ENCODE results near the gene TMEM131L. TPM values are rescaled to one million over a fixed set of nuclear protein-coding genes. Genes with fewer than 3 reads are reported as not detected.
A peak's percentile ranks its signal among the peaks of the same experiment; 100 is the strongest.

The TMEM131L gene
- polyA plus RNA-seq, 3 donors, result 11.2 to 58.3 (median 26.0) TPM

GRCh38 chr4:153679486-153679885 lies 213.3 kb downstream of the TMEM131L start:
- peak overlapping the region; percentile 36 for H2AFZ ChIP-seq (ENCODE audit: insufficient read depth, low read depth, low read length, poor library complexity, severe bottlenecking)
- Mint-ChIP-seq H3K36me3 (peaks cover 3 to 7% of the 10 kb centered on the region in 2 donors), H3K27ac (peak overlapping the region; percentile 65 to 89 (median 82)), H3K9me3 (peaks cover 11 to 18% (median 14%) of the 10 kb centered on the region in 7 donors), H3K4me3 (no peak overlapping the region), H3K4me1 (peaks cover 48% of the 10 kb centered on the region), H3K27me3 (ENCODE audit: low read depth in 3 of 3) (peaks cover 0 to 2% (median 0%) of the 10 kb centered on the region in 3 donors)
- H3K9ac ChIP-seq (ENCODE audit: insufficient read depth, low read length, poor library complexity, severe bottlenecking), result no peak overlapping the region
- no peaks in the 10 kb centered on the region for H3K27me3 ChIP-seq (ENCODE audit: control insufficient read depth in 2 of 2, insufficient read depth in 2 of 2, low read length in 2 of 2)
- no peak overlapping the region for H3K4me2 ChIP-seq (replicated peaks; ENCODE audit: extremely low read depth, low read length, poor library complexity, severe bottlenecking)
- TF ChIP-seq CTCF (IDR thresholded peaks at IDR 0.05), result no peak
- peak overlapping the region in 1 of 3 experiments; percentile 11 for H3K4me3 ChIP-seq (replicated peaks in 1 of 3; ENCODE audit: low read depth in 2 of 3, low read length in 3 of 3)
- peaks cover 7 to 8% of the 10 kb centered on the region in 2 donors for H3K9me3 ChIP-seq (replicated peaks in 1 of 2; ENCODE audit: control insufficient read depth in 1 of 2, insufficient read depth in 1 of 2, low read length in 2 of 2)
- peak overlapping the region; percentile 7 to 72 for H3K27ac ChIP-seq (ENCODE audit: low read depth in 1 of 2, low read length in 2 of 2)
- DNase-seq, result peak; percentile 65 to 87 (median 74)
- intact Hi-C loops (cut with micrococcal nuclease), result no loop called here
- peaks cover 42 to 55% of the 10 kb centered on the region in 2 donors for H3K4me1 ChIP-seq (ENCODE audit: control insufficient read depth in 1 of 2, insufficient read depth in 2 of 2, low read length in 2 of 2)
- 72% methylated on average over 4 of the region's 6 CpGs for WGBS (ENCODE audit: insufficient coverage)
- peaks cover 0 to 6% of the 10 kb centered on the region in 2 donors for H3K36me3 ChIP-seq (replicated peaks in 1 of 2; ENCODE audit: control insufficient read depth in 1 of 2, insufficient read depth in 2 of 2, low read length in 2 of 2)
- H3K79me2 ChIP-seq (ENCODE audit: insufficient read depth, low read length), result peaks cover 13% of the 10 kb centered on the region
- H4K20me1 ChIP-seq (ENCODE audit: insufficient read depth, low read length), result no peaks in the 10 kb centered on the region

GRCh38 chr4:153683763-153684181 lies 217.6 kb downstream of the TMEM131L start:
- peak overlapping the region; percentile 66 for H2AFZ ChIP-seq (ENCODE audit: insufficient read depth, low read depth, low read length, poor library complexity, severe bottlenecking)
- Mint-ChIP-seq H3K27ac (peak overlapping the region in 6 of 7 donors; percentile 80 to 94 (median 87)), H3K27me3 (ENCODE audit: low read depth in 3 of 3) (peaks cover 0 to 4% (median 0%) of the 10 kb centered on the region in 3 donors), H3K4me1 (peaks cover 48% of the 10 kb centered on the region), H3K4me3 (peak overlapping the region; percentile 94 to 99), H3K36me3 (peaks cover 36 to 37% of the 10 kb centered on the region in 2 donors), H3K9me3 (peaks cover 10 to 18% (median 12%) of the 10 kb centered on the region in 7 donors)
- H3K9ac ChIP-seq (ENCODE audit: insufficient read depth, low read length, poor library complexity, severe bottlenecking), result peak overlapping the region; percentile 98
- peaks cover 11 to 13% of the 10 kb centered on the region in 2 donors for H3K9me3 ChIP-seq (replicated peaks in 1 of 2; ENCODE audit: control insufficient read depth in 1 of 2, insufficient read depth in 1 of 2, low read length in 2 of 2)
- H3K4me1 ChIP-seq (ENCODE audit: control insufficient read depth in 1 of 2, insufficient read depth in 2 of 2, low read length in 2 of 2), result peaks cover 32 to 67% of the 10 kb centered on the region in 2 donors
- WGBS (ENCODE audit: insufficient coverage), result 8% methylated on average over 26 of the region's 27 CpGs
- peaks cover 28% of the 10 kb centered on the region for H4K20me1 ChIP-seq (ENCODE audit: insufficient read depth, low read length)
- TF ChIP-seq CTCF (IDR thresholded peaks at IDR 0.05), result no peak
- no peaks in the 10 kb centered on the region for H3K27me3 ChIP-seq (ENCODE audit: control insufficient read depth in 2 of 2, insufficient read depth in 2 of 2, low read length in 2 of 2)
- H3K79me2 ChIP-seq (ENCODE audit: insufficient read depth, low read length), result peaks cover 56% of the 10 kb centered on the region
- intact Hi-C loops (cut with micrococcal nuclease), result loop anchor here in 1 of 2 donors (5.0 to 10.0 kb wide), 2 partner anchors 41 to 61 kb away; no protein-coding TSS in a partner anchor
- DNase-seq, result no peak
- H3K27ac ChIP-seq (ENCODE audit: low read depth in 1 of 2, low read length in 2 of 2), result peak overlapping the region; percentile 77 to 96
- peak overlapping the region; percentile 82 for H3K4me2 ChIP-seq (replicated peaks; ENCODE audit: extremely low read depth, low read length, poor library complexity, severe bottlenecking)
- peak overlapping the region; percentile 93 to 98 (median 94) for H3K4me3 ChIP-seq (replicated peaks in 1 of 3; ENCODE audit: low read depth in 2 of 3, low read length in 3 of 3)
- H3K36me3 ChIP-seq (replicated peaks in 1 of 2; ENCODE audit: control insufficient read depth in 1 of 2, insufficient read depth in 2 of 2, low read length in 2 of 2), result peaks cover 18 to 28% of the 10 kb centered on the region in 2 donors

Measured in CD14-positive monocyte (primary cell).